Osteoblast (primary cell): ENCODE results near the gene PIP5K1B. TPM values are rescaled to one million over a fixed set of nuclear protein-coding genes. Genes with fewer than 3 reads are reported as not detected.

Experiments
- DNase-seq: peaks from one replicate; pipeline ENCODE4 v3.0.0; 2011; ENCODE audit warnings: low spot score, mixed read lengths; ENCODE audit not compliant: insufficient read length; ENCODE audit errors: missing footprints
- H2AFZ ChIP-seq: 2 replicates; pipeline ENCODE4 v1.6.0; 2011; ENCODE audit warnings: mild to moderate bottlenecking, low read length
- H3K27ac ChIP-seq: 2 replicates; pipeline ENCODE4 v1.5.1; 2011; ENCODE audit warnings: mild to moderate bottlenecking, low read depth, low read length, moderate library complexity
- H3K27me3 ChIP-seq: 2 replicates; pipeline ENCODE4 v1.6.0; 2012; ENCODE audit warnings: mild to moderate bottlenecking, control low read depth, inconsistent platforms, low read length, moderate library complexity; ENCODE audit not compliant: insufficient read depth
- H3K36me3 ChIP-seq: 2 replicates; pipeline ENCODE4 v1.5.1; 2011; ENCODE audit warnings: mild to moderate bottlenecking, low read length, control low read depth, moderate library complexity; ENCODE audit not compliant: insufficient read depth
- H3K4me1 ChIP-seq: 2 replicates; pipeline ENCODE4 v1.5.1; 2011; ENCODE audit warnings: mild to moderate bottlenecking, low read length, control low read depth, moderate library complexity; ENCODE audit not compliant: insufficient read depth
- H3K4me2 ChIP-seq: 2 replicates; pipeline ENCODE4 v1.6.0; 2011; ENCODE audit warnings: mild to moderate bottlenecking, low read length; ENCODE audit not compliant: insufficient read depth
- H3K4me3 ChIP-seq: fragments of 200-600 bp; sonication (generic); 3 replicates; pipeline ENCODE4 v1.5.1; 2012; ENCODE audit warnings: mild to moderate bottlenecking, low read length, inconsistent platforms; ENCODE audit not compliant: insufficient read depth
- H3K79me2 ChIP-seq: 2 replicates; pipeline ENCODE4 v1.6.0; 2012; ENCODE audit warnings: mild to moderate bottlenecking, low read length, control low read depth, inconsistent platforms; ENCODE audit not compliant: insufficient read depth
- H3K9me3 ChIP-seq: 2 replicates; pipeline ENCODE4 v1.5.1; 2011; ENCODE audit warnings: low read depth, low read length, control low read depth
- H4K20me1 ChIP-seq: 2 replicates; pipeline ENCODE4 v1.6.0; 2012; ENCODE audit warnings: mild to moderate bottlenecking, low read length, control low read depth; ENCODE audit not compliant: insufficient read depth
- small RNA-seq: library from RNA; depleted of rRNA; stranded (forward); fragments of <200 nt; gene quantifications from one replicate; pipeline ENCODE3, GENCODE V24; 2012
- total RNA-seq: library from RNA; depleted of rRNA; stranded (reverse); fragments of >200 nt; gene quantifications from 2 replicates; pipeline ENCODE4 v1.2.3, GENCODE V29; 2012
- TF ChIP-seq, protein P1 (sequence below): IDR thresholded peaks from 2 replicates; pipeline ENCODE4 v1.5.1; 2011; ENCODE audit warnings: mild to moderate bottlenecking, low read depth, low read length, moderate library complexity; ENCODE audit errors: extremely low read depth

Gene PIP5K1B
- total RNA-seq, 1 donor, result not detected

DNA sequence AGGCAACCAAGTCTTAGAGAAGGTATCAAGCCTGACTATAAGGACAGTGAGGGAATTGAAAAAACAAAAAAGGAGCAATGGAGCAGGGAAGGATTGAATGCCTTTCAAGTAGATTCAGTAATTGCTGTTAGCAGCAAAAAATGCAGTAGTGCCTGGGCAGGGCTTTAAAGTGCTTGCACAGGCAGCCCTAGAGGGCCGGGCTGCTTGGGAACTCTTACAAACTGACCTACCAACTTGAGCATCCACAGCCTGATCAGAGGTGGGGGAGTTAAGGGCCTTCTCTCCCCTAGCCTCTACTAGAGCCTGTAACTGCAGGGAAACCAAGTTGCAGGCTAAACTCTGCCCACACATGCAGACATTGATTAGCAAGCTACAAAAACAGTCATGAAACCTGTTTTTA, 349.9 kb downstream of the PIP5K1B start:
- Histone ChIP-seq H2AFZ (no peak overlapping the region), H3K36me3 (no peaks in the 10 kb centered on the region), H3K27ac (no peak overlapping the region), H3K9me3 (no peaks in the 10 kb centered on the region), H4K20me1 (no peaks in the 10 kb centered on the region), H3K27me3 (no peaks in the 10 kb centered on the region), H3K4me3 (no peak overlapping the region), H3K79me2 (no peaks in the 10 kb centered on the region), H3K4me2 (no peak overlapping the region), H3K4me1 (no peaks in the 10 kb centered on the region)
- TF ChIP-seq, protein P1, sequence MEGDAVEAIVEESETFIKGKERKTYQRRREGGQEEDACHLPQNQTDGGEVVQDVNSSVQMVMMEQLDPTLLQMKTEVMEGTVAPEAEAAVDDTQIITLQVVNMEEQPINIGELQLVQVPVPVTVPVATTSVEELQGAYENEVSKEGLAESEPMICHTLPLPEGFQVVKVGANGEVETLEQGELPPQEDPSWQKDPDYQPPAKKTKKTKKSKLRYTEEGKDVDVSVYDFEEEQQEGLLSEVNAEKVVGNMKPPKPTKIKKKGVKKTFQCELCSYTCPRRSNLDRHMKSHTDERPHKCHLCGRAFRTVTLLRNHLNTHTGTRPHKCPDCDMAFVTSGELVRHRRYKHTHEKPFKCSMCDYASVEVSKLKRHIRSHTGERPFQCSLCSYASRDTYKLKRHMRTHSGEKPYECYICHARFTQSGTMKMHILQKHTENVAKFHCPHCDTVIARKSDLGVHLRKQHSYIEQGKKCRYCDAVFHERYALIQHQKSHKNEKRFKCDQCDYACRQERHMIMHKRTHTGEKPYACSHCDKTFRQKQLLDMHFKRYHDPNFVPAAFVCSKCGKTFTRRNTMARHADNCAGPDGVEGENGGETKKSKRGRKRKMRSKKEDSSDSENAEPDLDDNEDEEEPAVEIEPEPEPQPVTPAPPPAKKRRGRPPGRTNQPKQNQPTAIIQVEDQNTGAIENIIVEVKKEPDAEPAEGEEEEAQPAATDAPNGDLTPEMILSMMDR, result no peak
- DNase-seq, result no peak

- Histone ChIP-seq H3K36me3 (no peaks in the 10 kb centered on the region), H3K4me2 (no peak overlapping the region), H3K4me3 (no peak overlapping the region), H3K27ac (no peak overlapping the region), H3K27me3 (no peaks in the 10 kb centered on the region), H4K20me1 (no peaks in the 10 kb centered on the region), H3K9me3 (no peaks in the 10 kb centered on the region), H3K4me1 (no peaks in the 10 kb centered on the region), H2AFZ (no peak overlapping the region), H3K79me2 (no peaks in the 10 kb centered on the region)
- no peak for DNase-seq
- TF ChIP-seq, protein P1, result no peak
These were observed 351.3 kb downstream of the PIP5K1B start for GRCh38 chr9:69056191-69056815.

DNA sequence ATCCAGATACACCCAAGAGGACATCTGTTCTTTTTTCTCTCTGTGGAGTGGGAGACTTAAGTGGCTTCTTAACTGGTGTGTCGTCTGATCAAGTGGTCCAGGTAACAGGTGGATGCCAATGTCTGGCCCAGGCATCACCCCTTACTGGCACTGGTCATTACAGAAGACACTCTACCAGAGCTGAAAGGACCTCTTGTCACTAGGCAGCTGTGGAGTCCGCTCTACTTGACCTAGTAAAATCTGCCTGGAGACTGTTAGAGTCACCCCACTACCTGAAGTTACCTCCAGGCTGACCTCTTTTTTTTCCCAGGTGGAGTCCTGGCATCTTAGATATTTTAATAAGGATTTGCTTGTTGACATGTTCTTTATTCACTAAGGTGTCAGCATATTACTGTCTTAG, 353.1 kb downstream of the PIP5K1B start:
- Histone ChIP-seq H3K4me2 (no peak overlapping the region), H3K9me3 (no peaks in the 10 kb centered on the region), H3K27ac (no peak overlapping the region), H2AFZ (no peak overlapping the region), H3K27me3 (no peaks in the 10 kb centered on the region), H3K79me2 (no peaks in the 10 kb centered on the region), H3K4me1 (no peaks in the 10 kb centered on the region), H3K36me3 (no peaks in the 10 kb centered on the region), H4K20me1 (no peaks in the 10 kb centered on the region), H3K4me3 (no peak overlapping the region)
- TF ChIP-seq, protein P1, result no peak
- no peak for DNase-seq

Small RNA genes lying within 50 kb of the gene (small RNA-seq; reads per million reads assigned to genes)
- not detected for gene RNU6-820P

Other genes starting within 250 kb of the PIP5K1B start
- not detected in 2 replicates for gene TMEM252, start 164.4 kb upstream of the PIP5K1B start, total RNA-seq